ENCODE results near the gene PSMD9. TPM values are rescaled to one million over a fixed set of nuclear protein-coding genes. Genes with fewer than 3 reads are reported as not detected.

PSMD9 gene
- polyA plus RNA-seq, 1 donor (not counting 4 experiments of a cell fraction or from before 2014, with no cell fraction given) = 84.8 TPM

- DNase-seq (ENCODE audit: low read depth, low spot score) (no peak), FAIRE-seq (no peak)
- Histone ChIP-seq H3K79me2 (ENCODE audit: control insufficient read depth, insufficient read depth, low read length) (no peaks in the 10 kb centered on the region), H3K36me3 (ENCODE audit: control insufficient read depth in 2 of 2, extremely low read depth in 1 of 2, insufficient read depth in 2 of 2, low read length in 2 of 2) (no peaks in the 10 kb centered on the region), H3K9ac (ENCODE audit: control insufficient read depth, extremely low read depth, insufficient read depth, low read length) (no peak overlapping the region), H3K4me3 (ENCODE audit: control insufficient read depth in 2 of 3, extremely low read depth in 1 of 3, insufficient read depth in 2 of 3, low read depth in 1 of 3, low read length in 3 of 3) (no peak overlapping the region), H3K4me1 (ENCODE audit: control insufficient read depth, extremely low read depth, insufficient read depth, low read length) (peaks cover 7% of the 10 kb centered on the region), H2AFZ (ENCODE audit: control insufficient read depth, low read length) (no peak overlapping the region), H3K27ac (ENCODE audit: control insufficient read depth, insufficient read depth, low read length) (no peak overlapping the region), H3K27me3 (ENCODE audit: control insufficient read depth, extremely low read depth, insufficient read depth, low read length) (no peaks in the 10 kb centered on the region), H3K4me2 (ENCODE audit: control insufficient read depth, extremely low read depth, insufficient read depth, low read depth, low read length) (no peak overlapping the region), H3K9me3 (ENCODE audit: control insufficient read depth, low read depth, low read length) (no peaks in the 10 kb centered on the region), H3K9me1 (ENCODE audit: control insufficient read depth, extremely low read depth, insufficient read depth, low read length) (no peaks in the 10 kb centered on the region), H4K20me1 (ENCODE audit: control insufficient read depth, extremely low read depth, insufficient read depth, low read length) (no peaks in the 10 kb centered on the region)
- dilution Hi-C loops (cut with MboI; ENCODE audit: extremely low pct_ligation_motif_present, low sequenced_read_pairs) = no loop called here
- TF ChIP-seq CTCF (optimal IDR thresholded peaks at IDR 0.05 in 1 of 3, IDR thresholded peaks at IDR 0.05 in 1 of 3, conservative IDR thresholded peaks at IDR 0.05 in 1 of 3; ENCODE audit: extremely low read depth in 1 of 3, insufficient read depth in 2 of 3, low read length in 3 of 3) = no peak
- no peak for TF ChIP-seq EZH2 (IDR thresholded peaks at IDR 0.05; ENCODE audit: low read length)
Observed at GRCh38 chr12:121873216-121873569, 15.4 kb upstream of the PSMD9 start.

- Histone ChIP-seq H3K27me3 (ENCODE audit: control insufficient read depth, extremely low read depth, insufficient read depth, low read length) (no peaks in the 10 kb centered on the region), H3K9ac (ENCODE audit: control insufficient read depth, extremely low read depth, insufficient read depth, low read length) (no peak overlapping the region), H3K4me1 (ENCODE audit: control insufficient read depth, extremely low read depth, insufficient read depth, low read length) (peaks cover 7% of the 10 kb centered on the region), H4K20me1 (ENCODE audit: control insufficient read depth, extremely low read depth, insufficient read depth, low read length) (no peaks in the 10 kb centered on the region), H3K27ac (ENCODE audit: control insufficient read depth, insufficient read depth, low read length) (no peak overlapping the region), H3K36me3 (ENCODE audit: control insufficient read depth in 2 of 2, extremely low read depth in 1 of 2, insufficient read depth in 2 of 2, low read length in 2 of 2) (no peaks in the 10 kb centered on the region), H3K79me2 (ENCODE audit: control insufficient read depth, insufficient read depth, low read length) (no peaks in the 10 kb centered on the region), H3K4me2 (ENCODE audit: control insufficient read depth, extremely low read depth, insufficient read depth, low read depth, low read length) (no peak overlapping the region), H3K4me3 (ENCODE audit: control insufficient read depth in 2 of 3, extremely low read depth in 1 of 3, insufficient read depth in 2 of 3, low read depth in 1 of 3, low read length in 3 of 3) (no peak overlapping the region), H3K9me1 (ENCODE audit: control insufficient read depth, extremely low read depth, insufficient read depth, low read length) (no peaks in the 10 kb centered on the region), H3K9me3 (ENCODE audit: control insufficient read depth, low read depth, low read length) (no peaks in the 10 kb centered on the region), H2AFZ (ENCODE audit: control insufficient read depth, low read length) (no peak overlapping the region)
- FAIRE-seq (no peak), DNase-seq (ENCODE audit: low read depth, low spot score) (no peak)
- TF ChIP-seq EZH2 (IDR thresholded peaks at IDR 0.05; ENCODE audit: low read length) (no peak), CTCF (optimal IDR thresholded peaks at IDR 0.05 in 1 of 3, IDR thresholded peaks at IDR 0.05 in 1 of 3, conservative IDR thresholded peaks at IDR 0.05 in 1 of 3; ENCODE audit: extremely low read depth in 1 of 3, insufficient read depth in 2 of 3, low read length in 3 of 3) (no peak)
- dilution Hi-C loops (cut with MboI; ENCODE audit: extremely low pct_ligation_motif_present, low sequenced_read_pairs) = no loop called here
Observed at GRCh38 chr12:121874071-121874470, 14.5 kb upstream of the PSMD9 start.
